T-helper 1 cell treated with Interleukin-12 subunit alpha and Interleukin-12 subunit beta and Interleukin-4 antibody, amounts not matched to agents 30 ng/mL and 1 ng/mL, for 36 hours (primary cell): ENCODE measurements around the gene ITGA6. TPM values are rescaled to one million over a fixed set of nuclear protein-coding genes. Genes with fewer than 3 reads are reported as not detected.

Experiments
- intact Hi-C: fragments of 100-400 bp; cut with micrococcal nuclease; formaldehyde crosslinking; loops from one replicate; pipeline ENCODE4 v1.15.1; 2024
- total RNA-seq: library from RNA; stranded (reverse); gene quantifications from 2 replicates; pipeline ENCODE4 v1.2.3, GENCODE V29; 2022

ITGA6 gene
- total RNA-seq, 1 donor from 2014 or later, result 36.5 TPM

DNA sequence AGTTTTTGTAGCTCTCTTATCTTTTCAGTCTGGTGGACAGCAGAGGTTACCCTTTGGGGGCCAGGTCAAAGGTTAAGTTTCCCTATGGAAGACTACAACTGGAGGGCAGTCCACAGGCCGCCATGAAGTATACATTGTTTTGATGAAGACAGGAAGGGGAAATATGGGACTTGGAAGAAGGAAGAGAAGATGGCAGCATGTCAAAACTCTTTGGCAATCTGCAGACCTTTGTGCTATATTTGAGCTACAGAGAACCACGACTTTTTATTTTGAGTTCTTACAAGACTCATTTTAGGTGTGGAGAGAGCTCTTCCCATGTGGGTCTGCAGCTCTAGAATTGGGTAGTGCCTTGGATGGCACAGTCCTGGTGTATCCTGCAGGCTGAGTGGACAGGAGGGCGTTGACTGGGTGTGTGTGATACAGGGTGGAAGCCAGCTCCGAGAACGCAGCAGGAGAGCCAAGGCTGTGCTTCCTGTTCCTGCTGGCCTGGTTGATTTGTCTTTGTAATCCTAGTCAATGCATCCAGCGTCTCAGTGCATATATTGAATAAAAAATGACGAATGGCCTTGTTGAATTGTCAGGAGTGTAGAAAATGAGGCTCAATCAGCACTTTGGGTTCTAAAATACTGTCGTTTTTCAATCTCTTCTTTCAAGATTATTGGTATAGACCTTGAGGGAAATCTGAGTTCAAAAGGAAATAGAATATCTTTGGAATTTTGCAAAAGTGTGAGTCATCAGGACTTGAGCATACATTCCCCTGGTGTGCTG lies 11.5 kb downstream of the ITGA6 start:
- intact Hi-C loops, result loop anchor here (1.0 to 10.0 kb wide), 5 partner anchors 7 to 1512 kb away; partner anchors contain the start of genes DCAF17, GORASP2, HAT1 and METTL8

DNA sequence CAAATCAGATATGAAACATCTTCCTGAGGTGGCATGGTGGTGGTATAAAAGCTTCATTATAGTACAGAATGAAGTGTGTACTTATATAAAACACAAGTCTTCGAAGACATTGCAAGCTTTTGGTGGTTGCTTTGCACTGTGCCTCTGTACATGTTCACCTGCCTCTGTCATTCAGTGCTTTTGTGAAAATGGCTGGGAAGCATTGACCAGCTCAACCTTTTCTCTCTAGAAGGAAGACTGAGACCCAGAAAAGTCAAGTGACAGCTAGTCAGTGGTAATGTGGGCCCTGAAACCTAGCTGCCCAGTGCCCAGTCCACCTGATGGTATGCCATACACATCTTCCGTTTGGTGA lies 12.1 kb downstream of the ITGA6 start:
- intact Hi-C loops, result loop anchor here (5.0 to 10.0 kb wide), 3 partner anchors 515 to 1512 kb away; partner anchors contain the start of genes DCAF17, GORASP2, HAT1 and METTL8

GRCh38 chr2:172439911-172440310 lies 12.5 kb downstream of the ITGA6 start:
- intact Hi-C loops, result loop anchor here (5.0 to 10.0 kb wide), 4 partner anchors 103 to 1513 kb away; partner anchors contain the start of genes DCAF17, GORASP2, HAT1 and METTL8

GRCh38 chr2:172440795-172441194 lies 13.4 kb downstream of the ITGA6 start:
- intact Hi-C loops, result loop anchor here (5.0 kb wide), 1 partner anchor 103 kb away; no protein-coding TSS in a partner anchor

GRCh38 chr2:172442072-172442895 lies 14.9 kb downstream of the ITGA6 start:
- intact Hi-C loops, result loop anchor here (5.0 kb wide), 1 partner anchor 105 kb away; no protein-coding TSS in a partner anchor

DNA sequence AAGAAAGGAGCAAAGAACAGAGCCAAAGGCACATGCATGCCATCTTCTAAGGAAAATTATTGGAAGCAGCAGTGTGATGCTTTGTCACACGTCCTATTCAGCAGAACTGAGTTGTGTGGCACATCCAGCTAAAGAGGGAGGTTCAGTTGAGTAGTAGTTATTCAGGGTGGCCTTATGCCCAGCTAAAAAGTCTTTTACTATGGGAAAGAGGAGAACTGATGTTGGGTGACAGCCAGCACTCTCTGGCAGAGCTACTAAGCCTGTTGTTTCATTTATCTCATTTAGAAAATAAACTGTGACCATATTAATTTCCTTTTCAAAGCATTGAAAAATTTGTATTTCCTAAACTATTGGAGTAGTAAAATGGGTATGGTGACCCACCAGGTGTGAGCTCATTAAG lies 18.5 kb downstream of the ITGA6 start:
- intact Hi-C loops, result loop anchor here (1.0 kb wide), 2 partner anchors 8 to 16 kb away; no protein-coding TSS in a partner anchor

DNA sequence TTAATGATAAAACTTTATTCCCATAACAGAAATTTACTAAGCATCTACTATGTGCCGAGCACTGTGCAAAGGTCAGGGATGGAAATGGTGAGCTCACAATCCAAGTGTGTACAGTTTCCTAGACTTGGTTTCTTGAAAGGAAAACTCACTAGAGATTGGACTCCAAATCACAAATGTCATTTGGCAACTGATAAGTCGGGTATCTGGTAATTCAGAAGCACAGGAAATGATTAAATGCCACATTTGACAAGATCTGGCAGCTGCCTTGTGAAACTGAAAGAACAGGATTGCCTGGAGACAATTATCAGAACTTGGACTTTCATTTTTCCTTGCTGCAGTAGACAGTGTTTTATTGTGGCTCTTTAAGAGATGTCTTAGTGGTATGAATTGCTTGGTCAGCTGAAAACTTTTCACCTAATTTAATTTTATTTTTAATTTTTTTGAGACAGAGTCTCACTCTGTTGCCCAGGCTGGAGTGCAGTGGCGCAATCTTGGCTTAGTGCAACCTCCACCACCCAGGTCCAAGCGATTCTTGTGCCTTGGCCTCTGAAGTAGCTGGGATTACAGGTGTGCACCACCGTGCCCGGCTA lies 19.2 kb downstream of the ITGA6 start:
- intact Hi-C loops, result loop anchor here (1.0 kb wide), 2 partner anchors 8 to 16 kb away; no protein-coding TSS in a partner anchor

GRCh38 chr2:172447811-172448493 lies 20.6 kb downstream of the ITGA6 start:
- intact Hi-C loops, result no loop called here

- intact Hi-C loops, result no loop called here
Measured at GRCh38 chr2:172448544-172449267, 21.3 kb downstream of the ITGA6 start.

DNA sequence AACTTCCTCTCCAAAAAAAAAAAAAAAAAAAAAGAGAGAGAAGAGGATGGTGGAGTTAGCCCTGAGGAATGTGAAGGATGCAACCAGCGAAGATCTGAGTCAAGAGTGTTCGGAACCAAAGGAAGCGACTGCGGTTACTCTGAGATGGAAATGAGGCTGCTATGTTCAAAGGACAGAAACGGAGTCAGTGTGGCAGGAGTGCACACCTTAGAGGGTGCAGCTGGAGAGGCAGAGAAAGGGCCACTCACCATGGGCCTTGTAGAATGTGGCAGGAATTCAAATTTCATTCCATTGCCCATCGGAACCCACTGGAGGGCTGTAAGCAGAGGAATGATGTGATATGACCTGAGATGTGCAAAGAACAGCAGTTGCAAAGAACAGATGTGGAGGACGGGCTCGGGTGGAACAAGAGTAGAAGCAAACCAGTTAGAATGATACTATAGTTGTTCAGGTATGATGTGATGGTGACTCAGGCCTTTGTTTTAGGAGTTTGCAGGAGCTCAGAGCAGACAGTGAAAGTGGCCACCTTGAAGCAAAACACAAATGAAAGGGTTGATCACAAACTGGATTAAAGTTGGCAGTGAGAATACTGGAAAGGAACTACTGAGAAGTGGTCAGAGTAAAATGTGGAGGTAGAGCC lies 22.6 kb downstream of the ITGA6 start:
- intact Hi-C loops, result no loop called here

DNA sequence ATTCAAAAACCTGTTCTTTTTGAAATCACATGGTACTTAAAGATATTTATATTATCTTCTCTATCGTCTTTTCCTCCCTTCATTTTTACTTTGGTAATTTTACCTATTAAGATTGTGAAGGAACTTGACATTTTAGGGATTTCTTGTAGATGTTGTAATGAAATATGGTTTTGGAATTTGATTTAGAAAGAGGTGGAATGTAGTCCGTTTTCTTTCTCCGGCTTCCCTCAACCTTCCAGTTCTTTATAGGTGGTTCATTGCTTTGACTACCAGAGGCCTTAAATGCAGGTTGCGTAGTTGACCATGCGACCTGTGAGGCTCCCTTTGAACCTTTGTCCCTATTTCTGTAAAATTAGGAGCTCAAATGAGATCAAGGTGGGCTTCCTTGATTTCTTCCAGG lies 24.5 kb downstream of the ITGA6 start:
- intact Hi-C loops, result no loop called here

DNA sequence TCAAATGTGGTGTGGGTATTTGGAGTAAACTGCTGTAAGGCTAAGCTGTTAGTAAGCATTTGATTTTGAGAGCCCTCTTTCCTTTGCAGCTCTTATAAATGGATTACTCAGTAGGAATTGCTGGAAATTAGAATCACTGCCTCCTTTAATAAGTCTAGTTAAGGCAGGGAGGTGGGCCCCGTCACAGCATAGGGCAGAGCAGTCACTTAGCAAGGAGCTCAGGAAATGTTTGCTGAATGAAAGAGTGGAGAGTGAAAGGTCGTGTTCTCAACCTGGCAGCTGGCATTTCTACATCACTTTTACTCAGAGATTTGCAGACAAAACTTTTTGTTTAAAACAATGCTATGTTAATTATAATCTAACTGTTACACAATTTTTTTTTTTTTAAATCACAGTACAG lies 25.5 kb downstream of the ITGA6 start:
- intact Hi-C loops, result no loop called here

DNA sequence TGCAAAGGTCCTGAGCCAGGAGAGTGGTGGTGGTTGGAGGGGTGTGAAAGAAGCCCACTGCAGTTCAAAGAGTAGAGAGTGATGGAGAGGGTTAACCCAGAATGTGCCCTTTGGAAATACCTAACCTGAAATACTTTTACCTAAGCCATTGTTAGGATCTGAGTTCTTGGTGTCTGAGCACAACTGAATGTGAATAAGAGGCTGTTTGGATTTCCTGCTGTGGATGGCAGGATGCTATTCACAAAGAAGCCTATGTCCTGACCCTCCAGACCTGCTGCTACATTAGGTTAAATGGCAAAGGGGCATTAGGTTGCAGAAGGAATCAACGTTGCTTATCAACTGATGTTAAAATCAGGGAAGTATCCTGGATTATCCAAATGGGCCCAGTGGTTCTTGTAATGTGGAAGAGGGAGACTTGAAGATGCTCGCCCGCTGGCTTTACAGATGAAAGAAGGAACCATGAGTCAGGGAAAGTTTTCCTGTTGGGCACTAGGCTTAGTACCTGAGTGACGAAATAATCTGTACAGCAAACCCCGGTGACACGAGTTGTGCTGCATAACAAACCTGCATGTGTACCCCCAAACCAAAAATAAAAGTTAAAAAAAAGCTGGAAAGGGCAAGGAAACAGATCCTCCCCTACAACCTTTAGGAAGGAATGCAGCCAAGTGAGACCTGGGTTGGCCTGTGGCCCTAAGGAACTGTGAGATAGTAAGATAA lies 27.2 kb downstream of the ITGA6 start:
- intact Hi-C loops, result no loop called here

- intact Hi-C loops, result no loop called here
Measured at GRCh38 chr2:172455121-172455515, 27.7 kb downstream of the ITGA6 start.

DNA sequence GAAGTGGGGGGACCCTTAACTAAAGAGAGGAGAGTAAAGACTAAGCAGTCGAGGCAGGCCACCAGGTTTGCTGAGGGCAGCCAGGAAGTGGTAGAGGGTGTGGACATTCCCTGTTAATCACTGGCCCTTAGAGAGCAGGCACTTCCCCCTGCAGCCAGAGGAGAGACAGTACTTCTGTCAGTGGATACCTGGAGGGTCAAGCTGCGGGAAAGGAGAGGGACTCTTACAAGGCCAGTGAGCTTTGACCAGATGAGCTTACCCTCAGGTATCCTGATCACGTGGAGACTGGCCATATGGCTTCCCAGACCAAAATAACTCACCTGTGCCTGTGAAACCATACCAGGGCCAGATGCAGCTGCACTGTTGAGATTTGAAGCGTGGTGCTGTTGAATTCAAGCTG lies 28.6 kb downstream of the ITGA6 start:
- intact Hi-C loops, result no loop called here

GRCh38 chr2:172457536-172457935 lies 30.1 kb downstream of the ITGA6 start:
- intact Hi-C loops, result no loop called here

DNA sequence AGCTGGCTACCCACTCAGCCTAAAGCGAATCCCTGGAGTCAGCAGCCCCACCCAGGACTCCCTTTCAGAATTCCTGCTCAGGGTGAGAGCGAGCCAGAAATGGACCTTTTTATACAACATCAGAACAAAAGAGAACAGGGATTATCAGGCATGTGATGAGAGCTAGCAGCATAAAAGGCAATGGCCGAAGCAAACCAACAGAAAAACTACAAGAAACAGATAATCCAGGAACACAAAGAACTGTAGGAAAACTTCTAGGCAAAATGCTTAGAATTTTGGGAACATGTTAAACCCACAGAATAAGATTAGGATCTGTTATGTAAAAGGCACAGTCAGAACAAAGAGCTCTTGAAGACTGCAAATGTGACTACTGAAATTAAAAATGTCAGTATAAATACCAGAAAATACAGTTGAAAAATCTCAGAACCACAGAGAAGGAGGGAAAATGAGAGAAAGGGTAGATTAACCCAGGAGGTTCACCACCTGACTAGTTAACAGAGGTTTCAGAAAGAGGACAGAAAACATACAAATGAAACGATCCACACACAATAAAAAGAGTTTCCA lies 31.3 kb downstream of the ITGA6 start:
- intact Hi-C loops, result no loop called here

DNA sequence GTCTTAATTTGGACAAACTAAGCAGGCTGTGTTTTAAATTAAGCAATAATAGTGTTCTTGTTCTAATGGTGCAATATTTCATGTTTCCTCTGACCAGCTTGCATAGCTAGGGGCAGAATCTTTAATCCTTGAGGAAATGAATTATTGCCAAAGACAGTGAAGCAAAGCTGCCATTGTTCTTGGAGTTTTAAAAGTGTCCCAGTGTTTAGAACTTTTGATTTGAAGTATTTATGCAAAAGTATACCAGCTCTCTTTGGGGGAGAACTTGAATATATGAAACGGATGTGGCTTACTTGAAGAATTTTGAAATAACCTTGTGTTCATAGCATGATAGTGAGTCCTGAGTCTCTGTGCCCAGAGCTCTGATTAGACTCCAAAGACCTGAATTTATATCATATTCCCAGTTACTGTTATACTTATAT lies 33.4 kb downstream of the ITGA6 start:
- intact Hi-C loops, result loop anchor here (5.0 to 10.0 kb wide), 3 partner anchors 178 to 1486 kb away; no protein-coding TSS in a partner anchor
